HG02642 (cell line): ENCODE data around the gene TRIM31.
A peak's percentile ranks its signal among the peaks of the same experiment; 100 is the strongest.

Source experiments
- ATAC-seq: cut with Tn5 transposase; IDR thresholded peaks from one replicate; pipeline ENCODE4 v1.9.1; 2021; ENCODE audit warnings: mild to moderate bottlenecking; ENCODE audit not compliant: unreplicated experiment, poor library complexity

The TRIM31 gene

GRCh38 chr6:30061858-30062458 is 50.9 kb downstream of the TRIM31 start:
- no peak for ATAC-seq

DNA sequence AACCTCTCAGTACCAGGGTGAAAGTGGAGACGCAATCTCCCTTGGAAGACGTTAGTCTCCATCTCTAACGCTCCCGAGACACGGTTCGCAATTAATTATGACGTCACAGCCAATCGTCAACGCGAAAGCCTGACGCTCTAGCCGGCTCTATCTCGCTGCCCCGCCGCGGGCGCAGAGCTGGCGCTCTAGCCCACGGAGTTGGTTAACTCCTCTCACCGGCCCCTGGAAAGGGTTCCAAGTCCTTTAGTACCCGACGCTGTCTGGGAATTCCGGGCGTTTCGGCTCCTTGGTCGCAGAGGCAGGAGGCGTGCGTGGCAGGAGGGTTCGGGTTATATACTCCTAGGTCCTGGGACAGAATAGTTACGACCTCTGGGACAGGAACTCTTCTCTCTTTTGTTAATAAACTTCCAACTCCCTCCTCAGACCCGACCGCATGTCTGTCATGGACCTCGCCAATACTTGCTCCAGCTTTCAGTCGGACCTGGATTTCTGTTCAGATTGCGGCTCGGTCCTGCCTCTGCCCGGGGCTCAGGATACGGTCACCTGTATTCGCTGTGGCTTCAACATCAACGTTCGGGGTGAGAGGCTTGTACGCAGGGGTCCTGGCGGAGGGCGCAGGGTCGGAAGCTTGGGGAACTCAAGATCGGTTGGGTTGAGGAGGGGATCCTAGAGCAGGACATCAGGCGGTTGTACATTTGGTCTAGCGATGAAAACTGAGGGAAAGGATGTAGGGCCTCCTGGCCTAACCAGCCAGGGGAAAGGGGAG is 51.6 kb downstream of the TRIM31 start, which contains the start of gene POLR1H:
Gene POLR1H, plus strand, starts transcription at position 174 of the 766 bp plus-strand sequence. Its CDS starts 260 bp downstream, at position 434.
- peak; percentile 92 for ATAC-seq

- ATAC-seq = peak; percentile 20
Observed at GRCh38 chr6:30060606-30061091, 52.2 kb downstream of the TRIM31 start.

DNA sequence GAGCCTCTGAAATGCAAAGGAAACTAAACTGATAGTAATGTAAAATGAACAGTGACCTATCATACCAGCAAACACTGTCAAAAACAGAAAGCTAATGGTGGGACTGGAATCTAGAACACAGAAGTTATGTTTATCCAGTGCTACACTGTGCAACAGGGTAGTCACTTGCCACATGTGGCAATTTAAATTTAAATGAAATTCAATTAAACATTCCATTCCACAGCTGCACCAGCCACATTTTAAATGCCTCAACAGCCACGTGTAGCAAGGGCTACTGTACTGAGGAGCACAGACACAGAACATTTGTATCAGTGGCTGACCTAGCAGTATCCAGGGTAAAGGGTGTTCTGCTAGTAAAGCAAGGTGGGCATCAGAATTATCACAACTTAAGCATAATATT is 57.4 kb downstream of the TRIM31 start:
- ATAC-seq = no peak

- ATAC-seq = no peak
Observed at GRCh38 chr6:30053682-30054081, 59.2 kb downstream of the TRIM31 start.
